Measurements from ENCODE around the gene CTAGE15. TPM values are rescaled to one million over a fixed set of nuclear protein-coding genes. Genes with fewer than 3 reads are reported as not detected.
"Not testable (repeated sequence)": the region's sequence is repeated elsewhere in the genome, so short reads cannot be mapped to it uniquely, and the experiment has no call there.

The CTAGE15 gene
- total RNA-seq (2013; cell fraction: nucleolus; rRNA removed), result 14.5 and 18.1 TPM in 2 replicates
- total RNA-seq (2014; rRNA removed) (0.28 and 0.38 TPM in 2 replicates), total RNA-seq (2014; rRNA removed; fragmentation: Illumina TruSeq; extraction: Trizol) (0.51 and 0.58 TPM in 2 replicates), total RNA-seq (2021) (0.32 and 0.49 TPM in 2 replicates), polyA plus RNA-seq (2011; rRNA removed) (0.80 and 1.3 TPM in 2 replicates), polyA plus RNA-seq (2014; fragmentation: Illumina TruSeq; extraction: Trizol) (0.59 and 0.73 TPM in 2 replicates), polyA plus RNA-seq (2014; fragmentation: Nextera tagmentation; extraction: Ambion mirVana) (under 1 TPM in 1 of 2 experiments, not detected in 1; 0.05 TPM), polyA plus RNA-seq (2014; rRNA removed) (0.45 and 0.47 TPM in 2 replicates), polyA plus RNA-seq (2016; fragmentation: Nextera tagmentation; extraction: Ambion mirVana) (under 1 TPM; 0.20 to 0.32 TPM), polyA minus RNA-seq (2011; rRNA and poly(A)+ RNA removed) (1.0 and 1.3 TPM in 2 replicates), Bru-seq, nascent RNA (percentile 51 among the genes with signal in this experiment), BruChase-seq, experiment 1, labeled RNA remaining after a 6-hour chase (percentile 50 among the genes with signal in this experiment), BruChase-seq, experiment 2, labeled RNA remaining after a 2-hour chase (percentile 47 among the genes with signal in this experiment)
- 0.34 TPM for polyA plus RNA-seq (2011; ENCODE audit: low read depth)
- polyA plus RNA-seq (2011; cell fraction: cytosol; rRNA removed), result 0.17 and 0.21 TPM in 2 replicates
- 1.3 and 3.0 TPM in 2 replicates for polyA plus RNA-seq (2011; cell fraction: nucleus; rRNA removed)
- polyA plus RNA-seq (2012), result 0.50 and 0.81 TPM in 2 replicates
- polyA minus RNA-seq (2011; cell fraction: cytosol; rRNA and poly(A)+ RNA removed), result not detected in 2 replicates
- 1.9 and 3.1 TPM in 2 replicates for polyA minus RNA-seq (2011; cell fraction: nucleus; rRNA and poly(A)+ RNA removed)
- long read RNA-seq, experiment 1, result 0 reads
- long read RNA-seq, experiment 2, result 0 reads

GRCh38 chr7:143571501-143571900 lies at the start of gene CTAGE15:
CTAGE15 (plus strand) TSS chr7:143571801; CDS start chr7:143571818, 17 bp downstream.
- H3K27ac ChIP-seq (ENCODE audit: control insufficient read depth, insufficient read depth); ATAC-seq; FAIRE-seq; POLR2A ChIA-PET; H3K36me3 ChIP-seq (ENCODE audit: control insufficient read depth in 2 of 2, insufficient read depth in 2 of 2, low read length in 1 of 2); H3K4me3 ChIP-seq; SMC1A ChIA-PET (ENCODE audit: uncharacterized antibody, unreplicated experiment); BruUV-seq (replicated peaks); H3K4me2 ChIP-seq (ENCODE audit: control insufficient read depth, insufficient read depth); H3K79me2 ChIP-seq (ENCODE audit: control insufficient read depth, insufficient read depth, low read length); intact Hi-C loops (cut with micrococcal nuclease; ENCODE audit: unreplicated experiment); H3K4me1 ChIP-seq (ENCODE audit: control insufficient read depth, insufficient read depth, low read length); in situ Hi-C loops (cut with MboI); H3K9me3 ChIP-seq (replicated peaks; ENCODE audit: control insufficient read depth, insufficient read depth, low read length); H3K9ac ChIP-seq (ENCODE audit: control insufficient read depth, insufficient read depth, low read length); H4K20me1 ChIP-seq (ENCODE audit: control insufficient read depth, insufficient read depth); H3K27me3 ChIP-seq (replicated peaks in 1 of 2; ENCODE audit: control insufficient read depth in 2 of 2, insufficient read depth in 2 of 2, low read length in 1 of 2); DNase-seq (ENCODE audit: low read depth, low spot score); RAD21 ChIA-PET (ENCODE audit: unreplicated experiment); CTCF ChIA-PET; H2AFZ ChIP-seq (ENCODE audit: control insufficient read depth, low read depth, low read length): not testable (repeated sequence)
- no CpG with 5 or more reads among the region's 20 CpGs for WGBS (ENCODE audit: insufficient coverage, insufficient replicate concordance, low lambda C conversion rate, missing lambda C conversion rate)

GRCh38 chr7:143522309-143522916 lies 49.2 kb upstream of the CTAGE15 start:
- ATAC-seq; H3K4me3 ChIP-seq; SMC1A ChIA-PET (ENCODE audit: uncharacterized antibody, unreplicated experiment); H4K20me1 ChIP-seq (ENCODE audit: control insufficient read depth, insufficient read depth); in situ Hi-C loops (cut with MboI); BruUV-seq (replicated peaks); intact Hi-C loops (cut with micrococcal nuclease; ENCODE audit: unreplicated experiment); DNase-seq (ENCODE audit: low read depth, low spot score); H3K79me2 ChIP-seq (ENCODE audit: control insufficient read depth, insufficient read depth, low read length); H2AFZ ChIP-seq (ENCODE audit: control insufficient read depth, low read depth, low read length); H3K4me2 ChIP-seq (ENCODE audit: control insufficient read depth, insufficient read depth); POLR2A ChIA-PET; H3K27me3 ChIP-seq (replicated peaks in 1 of 2; ENCODE audit: control insufficient read depth in 2 of 2, insufficient read depth in 2 of 2, low read length in 1 of 2); H3K9me3 ChIP-seq (replicated peaks; ENCODE audit: control insufficient read depth, insufficient read depth, low read length); CTCF ChIA-PET; H3K4me1 ChIP-seq (ENCODE audit: control insufficient read depth, insufficient read depth, low read length); RAD21 ChIA-PET (ENCODE audit: unreplicated experiment); H3K27ac ChIP-seq (ENCODE audit: control insufficient read depth, insufficient read depth); H3K36me3 ChIP-seq (ENCODE audit: control insufficient read depth in 2 of 2, insufficient read depth in 2 of 2, low read length in 1 of 2); H3K9ac ChIP-seq (ENCODE audit: control insufficient read depth, insufficient read depth, low read length): not testable (repeated sequence)
- peak; percentile 80 for FAIRE-seq
- no CpG with 5 or more reads among the region's 9 CpGs for WGBS (ENCODE audit: insufficient coverage, insufficient replicate concordance, low lambda C conversion rate, missing lambda C conversion rate)

GRCh38 chr7:143531169-143531926 lies 40.3 kb upstream of the CTAGE15 start:
- SMC1A ChIA-PET (ENCODE audit: uncharacterized antibody, unreplicated experiment); RAD21 ChIA-PET (ENCODE audit: unreplicated experiment); CTCF ChIA-PET: not testable (repeated sequence)

More at GRCh38 chr7:143531169-143531926, 40.3 kb upstream of the CTAGE15 start:
- WGBS (ENCODE audit: insufficient coverage, insufficient replicate concordance, low lambda C conversion rate, missing lambda C conversion rate), result 62% methylated on average over 3 of the region's 6 CpGs
- H3K36me3 ChIP-seq (ENCODE audit: control insufficient read depth in 2 of 2, insufficient read depth in 2 of 2, low read length in 1 of 2); FAIRE-seq; in situ Hi-C loops (cut with MboI); H3K9me3 ChIP-seq (replicated peaks; ENCODE audit: control insufficient read depth, insufficient read depth, low read length); H3K79me2 ChIP-seq (ENCODE audit: control insufficient read depth, insufficient read depth, low read length); H2AFZ ChIP-seq (ENCODE audit: control insufficient read depth, low read depth, low read length); H4K20me1 ChIP-seq (ENCODE audit: control insufficient read depth, insufficient read depth); H3K9ac ChIP-seq (ENCODE audit: control insufficient read depth, insufficient read depth, low read length); POLR2A ChIA-PET; ATAC-seq; DNase-seq (ENCODE audit: low read depth, low spot score); H3K27ac ChIP-seq (ENCODE audit: control insufficient read depth, insufficient read depth); intact Hi-C loops (cut with micrococcal nuclease; ENCODE audit: unreplicated experiment); H3K4me1 ChIP-seq (ENCODE audit: control insufficient read depth, insufficient read depth, low read length); H3K27me3 ChIP-seq (replicated peaks in 1 of 2; ENCODE audit: control insufficient read depth in 2 of 2, insufficient read depth in 2 of 2, low read length in 1 of 2); BruUV-seq (replicated peaks); H3K4me3 ChIP-seq; H3K4me2 ChIP-seq (ENCODE audit: control insufficient read depth, insufficient read depth): not testable (repeated sequence)
